HEK293 (cell line): ENCODE data around the gene SP140L.
"Not testable (repeated sequence)": the region's sequence is repeated elsewhere in the genome, so short reads cannot be mapped to it uniquely, and the experiment has no call there.

ENCODE experiments used
- CTCF ChIA-PET: fragments of 350-600 bp; formaldehyde crosslinking; extraction: SDS; loops from one replicate; lab custom pipeline; 2021; ENCODE audit warnings: antibody characterized with exemption; lab: Yijun Ruan, JAX
- POLR2A ChIA-PET: fragments of 300-600 bp; formaldehyde crosslinking; extraction: SDS; loops from one replicate; lab custom pipeline; 2020; ENCODE audit warnings: antibody characterized with exemption, inconsistent platforms; lab: Yijun Ruan, JAX
- H3K27ac ChIP-seq: fragments of 200-500 bp; sonication (Bioruptor generic); 2 replicates; pipeline ENCODE4 v1.5.1; 2014; ENCODE audit warnings: low read depth, low read length, control low read depth, inconsistent platforms; ENCODE audit errors: extremely low read depth
- H3K36me3 ChIP-seq, 2 experiments: fragments of 200-500 bp in 1 of 2; sonication (Bioruptor generic) in 1 of 2; 1 replicate in 1 of 2; 2 replicates in 1 of 2; pipeline ENCODE4 v1.5.1; 2014 to 2017; ENCODE audit warnings: inconsistent platforms in 2 of 2, low read length in 2 of 2; ENCODE audit not compliant: control insufficient read depth in 2 of 2, insufficient read depth in 1 of 2
- H3K4me1 ChIP-seq: fragments of 200-500 bp; sonication (Bioruptor generic); 2 replicates; pipeline ENCODE4 v1.5.1; 2014; ENCODE audit warnings: mild to moderate bottlenecking, low read length, inconsistent platforms; ENCODE audit not compliant: control insufficient read depth, insufficient read depth
- H3K4me3 ChIP-seq: 2 replicates; pipeline ENCODE4 v1.5.1; 2011; ENCODE audit warnings: low read depth, mild to moderate bottlenecking, control low read depth, low read length, moderate library complexity
- H3K9me3 ChIP-seq: fragments of 200-500 bp; sonication (Bioruptor generic); 2 replicates; pipeline ENCODE4 v1.5.1; 2014; ENCODE audit warnings: low read depth, low read length, inconsistent platforms; ENCODE audit not compliant: control insufficient read depth, insufficient read depth
- MEIS1 ChIP-seq: sonication (generic); formaldehyde crosslinking; IDR thresholded peaks from 2 replicates; pipeline ENCODE4 v1.8.1; 2022; ENCODE audit warnings: missing genetic modification reagents, mild to moderate bottlenecking, borderline replicate concordance
- OVOL3 ChIP-seq: fragments of 450-650 bp; formaldehyde crosslinking; IDR thresholded peaks from 2 replicates; pipeline ENCODE4 v1.5.1; 2016; ENCODE audit warnings: missing biosample characterization, missing genetic modification characterization
- WT1 ChIP-seq: fragments of 450-650 bp; formaldehyde crosslinking; IDR thresholded peaks from 2 replicates; pipeline ENCODE4 v1.5.1; 2016; ENCODE audit warnings: missing biosample characterization, missing genetic modification characterization
- ZBTB1 ChIP-seq: fragments of 450-650 bp; formaldehyde crosslinking; IDR thresholded peaks from 2 replicates; pipeline ENCODE4 v1.5.1; 2016; ENCODE audit warnings: missing biosample characterization, missing genetic modification characterization
- ZNF23 ChIP-seq: fragments of 450-650 bp; formaldehyde crosslinking; IDR thresholded peaks from 2 replicates; pipeline ENCODE4 v1.5.1; 2016; ENCODE audit warnings: missing biosample characterization, missing genetic modification characterization, borderline replicate concordance
- ZNF37A ChIP-seq: fragments of 450-650 bp; IDR thresholded peaks from 2 replicates; pipeline ENCODE4 v1.5.1; 2018; ENCODE audit warnings: missing biosample characterization, missing genetic modification characterization
- ZNF404 ChIP-seq: fragments of 450-650 bp; formaldehyde crosslinking; IDR thresholded peaks from 2 replicates; pipeline ENCODE4 v1.5.1; 2017; ENCODE audit warnings: missing biosample characterization, missing genetic modification characterization
- ZNF555 ChIP-seq: fragments of 450-650 bp; formaldehyde crosslinking; conservative IDR thresholded peaks from 2 replicates; pipeline ENCODE4 v1.5.1; 2017; ENCODE audit warnings: missing biosample characterization, mild to moderate bottlenecking, missing genetic modification characterization, inconsistent platforms
- ZNF561 ChIP-seq: fragments of 450-650 bp; IDR thresholded peaks from 2 replicates; pipeline ENCODE4 v1.5.1; 2018; ENCODE audit warnings: missing biosample characterization, missing genetic modification characterization, borderline replicate concordance
- ZNF610 ChIP-seq: fragments of 450-650 bp; formaldehyde crosslinking; IDR thresholded peaks from 2 replicates; pipeline ENCODE4 v1.5.1; 2016; ENCODE audit warnings: missing biosample characterization, missing genetic modification characterization, borderline replicate concordance
- ZNF785 ChIP-seq: fragments of 450-650 bp; formaldehyde crosslinking; IDR thresholded peaks from 2 replicates; pipeline ENCODE4 v1.5.1; 2016; ENCODE audit warnings: missing biosample characterization, missing genetic modification characterization
- TF ChIP-seq, protein P1 (sequence below): fragments of 450-650 bp; formaldehyde crosslinking; IDR thresholded peaks from 2 replicates; pipeline ENCODE4 v1.5.1; 2016; ENCODE audit warnings: missing biosample characterization, missing genetic modification characterization
- TF ChIP-seq, protein P2 (sequence below): fragments of 450-650 bp; formaldehyde crosslinking; IDR thresholded peaks from 2 replicates; pipeline ENCODE4 v1.5.1; 2017; ENCODE audit warnings: missing biosample characterization, missing genetic modification characterization
- TF ChIP-seq, protein P3 (sequence below): fragments of 450-650 bp; formaldehyde crosslinking; IDR thresholded peaks from 2 replicates; pipeline ENCODE4 v1.5.1; 2017; ENCODE audit warnings: missing biosample characterization, missing genetic modification characterization
- TF ChIP-seq, protein P4 (sequence below): fragments of 450-650 bp; formaldehyde crosslinking; IDR thresholded peaks from 2 replicates; pipeline ENCODE4 v1.5.1; 2016; ENCODE audit warnings: missing biosample characterization, missing genetic modification characterization

SP140L gene

DNA sequence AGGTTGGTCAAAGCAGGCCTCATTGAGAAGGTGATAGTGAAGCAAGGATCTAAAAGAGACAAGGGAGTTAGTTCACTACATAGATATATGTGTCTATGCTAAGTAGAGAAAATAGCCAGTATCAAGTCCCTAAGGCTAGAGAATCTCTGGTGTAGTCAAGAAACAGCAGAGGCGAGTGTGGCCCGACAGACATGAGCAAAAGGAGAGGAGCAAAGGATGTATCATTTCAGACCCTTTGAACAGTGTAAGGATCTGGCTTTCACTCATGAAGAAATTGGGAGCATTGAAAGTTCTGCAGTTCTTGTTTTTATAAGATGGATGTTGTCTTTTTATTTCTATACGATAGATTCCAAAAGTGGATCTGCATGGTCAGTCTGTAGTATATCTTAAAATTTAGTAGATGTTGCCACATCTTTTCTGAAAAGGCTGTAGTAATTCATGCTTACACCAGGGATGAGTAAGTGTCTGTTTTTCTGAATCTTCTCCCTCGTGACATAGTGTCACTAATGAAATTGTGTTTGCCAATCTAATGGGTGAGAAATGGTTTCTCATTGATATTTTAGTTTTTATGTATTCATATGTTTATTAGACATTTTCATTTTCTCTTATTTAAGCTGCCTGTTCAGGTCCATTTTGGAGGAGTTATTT, 107.8 kb downstream of the SP140L start:
- Histone ChIP-seq H3K9me3 (no peaks in the 10 kb centered on the region), H3K27ac (no peak overlapping the region), H3K4me3 (no peak overlapping the region), H3K4me1 (no peaks in the 10 kb centered on the region), H3K36me3 (peaks cover 0 to 4% of the 10 kb centered on the region in 2 experiments; a peak in 1 of 3 replicates)
- ChIA-PET CTCF (interaction anchor here (0.5 kb wide), 1 partner anchor 130 kb away, joined by 4 read pairs; no protein-coding TSS in a partner anchor), POLR2A (no interaction called here)
- no peak for TF ChIP-seq ZNF561 (tag by site-specific recombination)
- no peak for TF ChIP-seq MEIS1 (CRISPR knock-in tag)
- no peak for TF ChIP-seq OVOL3 (tag by site-specific recombination)
- TF ChIP-seq, protein P1, sequence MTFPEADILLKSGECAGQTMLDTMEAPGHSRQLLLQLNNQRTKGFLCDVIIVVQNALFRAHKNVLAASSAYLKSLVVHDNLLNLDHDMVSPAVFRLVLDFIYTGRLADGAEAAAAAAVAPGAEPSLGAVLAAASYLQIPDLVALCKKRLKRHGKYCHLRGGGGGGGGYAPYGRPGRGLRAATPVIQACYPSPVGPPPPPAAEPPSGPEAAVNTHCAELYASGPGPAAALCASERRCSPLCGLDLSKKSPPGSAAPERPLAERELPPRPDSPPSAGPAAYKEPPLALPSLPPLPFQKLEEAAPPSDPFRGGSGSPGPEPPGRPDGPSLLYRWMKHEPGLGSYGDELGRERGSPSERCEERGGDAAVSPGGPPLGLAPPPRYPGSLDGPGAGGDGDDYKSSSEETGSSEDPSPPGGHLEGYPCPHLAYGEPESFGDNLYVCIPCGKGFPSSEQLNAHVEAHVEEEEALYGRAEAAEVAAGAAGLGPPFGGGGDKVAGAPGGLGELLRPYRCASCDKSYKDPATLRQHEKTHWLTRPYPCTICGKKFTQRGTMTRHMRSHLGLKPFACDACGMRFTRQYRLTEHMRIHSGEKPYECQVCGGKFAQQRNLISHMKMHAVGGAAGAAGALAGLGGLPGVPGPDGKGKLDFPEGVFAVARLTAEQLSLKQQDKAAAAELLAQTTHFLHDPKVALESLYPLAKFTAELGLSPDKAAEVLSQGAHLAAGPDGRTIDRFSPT (tag by site-specific recombination): no peak
- TF ChIP-seq, protein P2, sequence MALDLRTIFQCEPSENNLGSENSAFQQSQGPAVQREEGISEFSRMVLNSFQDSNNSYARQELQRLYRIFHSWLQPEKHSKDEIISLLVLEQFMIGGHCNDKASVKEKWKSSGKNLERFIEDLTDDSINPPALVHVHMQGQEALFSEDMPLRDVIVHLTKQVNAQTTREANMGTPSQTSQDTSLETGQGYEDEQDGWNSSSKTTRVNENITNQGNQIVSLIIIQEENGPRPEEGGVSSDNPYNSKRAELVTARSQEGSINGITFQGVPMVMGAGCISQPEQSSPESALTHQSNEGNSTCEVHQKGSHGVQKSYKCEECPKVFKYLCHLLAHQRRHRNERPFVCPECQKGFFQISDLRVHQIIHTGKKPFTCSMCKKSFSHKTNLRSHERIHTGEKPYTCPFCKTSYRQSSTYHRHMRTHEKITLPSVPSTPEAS: no peak
- TF ChIP-seq ZNF404: no peak

DNA sequence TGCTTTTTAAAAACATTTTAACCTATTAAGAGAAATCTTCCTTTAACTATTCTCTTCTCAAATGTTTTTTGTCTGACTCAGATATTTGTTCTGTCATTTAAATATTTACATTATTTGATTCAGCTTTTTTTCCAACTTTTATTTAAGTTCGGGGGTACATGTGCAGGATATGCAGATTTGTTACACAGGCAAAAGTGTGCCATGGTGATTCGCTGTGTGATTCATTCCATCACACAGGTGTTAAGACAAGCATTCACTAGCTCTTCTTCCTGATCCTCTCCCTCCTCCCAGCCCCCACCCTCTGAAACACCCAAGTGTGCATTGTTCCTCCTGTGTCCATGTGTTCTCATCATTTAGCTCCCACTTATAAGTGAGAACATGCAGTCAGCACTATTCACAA, 108.4 kb downstream of the SP140L start:
- Histone ChIP-seq H3K4me3 (no peak overlapping the region), H3K4me1 (no peaks in the 10 kb centered on the region), H3K9me3 (no peaks in the 10 kb centered on the region), H3K27ac (no peak overlapping the region), H3K36me3 (no peaks in the 10 kb centered on the region)
- CTCF ChIA-PET: interaction anchor here (0.5 kb wide), 1 partner anchor 131 kb away, joined by 4 read pairs; no protein-coding TSS in a partner anchor
- POLR2A ChIA-PET: no interaction called here
- TF ChIP-seq ZNF785 (tag by site-specific recombination): no peak
- TF ChIP-seq, protein P3, sequence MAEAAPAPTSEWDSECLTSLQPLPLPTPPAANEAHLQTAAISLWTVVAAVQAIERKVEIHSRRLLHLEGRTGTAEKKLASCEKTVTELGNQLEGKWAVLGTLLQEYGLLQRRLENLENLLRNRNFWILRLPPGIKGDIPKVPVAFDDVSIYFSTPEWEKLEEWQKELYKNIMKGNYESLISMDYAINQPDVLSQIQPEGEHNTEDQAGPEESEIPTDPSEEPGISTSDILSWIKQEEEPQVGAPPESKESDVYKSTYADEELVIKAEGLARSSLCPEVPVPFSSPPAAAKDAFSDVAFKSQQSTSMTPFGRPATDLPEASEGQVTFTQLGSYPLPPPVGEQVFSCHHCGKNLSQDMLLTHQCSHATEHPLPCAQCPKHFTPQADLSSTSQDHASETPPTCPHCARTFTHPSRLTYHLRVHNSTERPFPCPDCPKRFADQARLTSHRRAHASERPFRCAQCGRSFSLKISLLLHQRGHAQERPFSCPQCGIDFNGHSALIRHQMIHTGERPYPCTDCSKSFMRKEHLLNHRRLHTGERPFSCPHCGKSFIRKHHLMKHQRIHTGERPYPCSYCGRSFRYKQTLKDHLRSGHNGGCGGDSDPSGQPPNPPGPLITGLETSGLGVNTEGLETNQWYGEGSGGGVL (tag by site-specific recombination): no peak
- TF ChIP-seq ZNF610 (tag by site-specific recombination): no peak
- no peak for TF ChIP-seq ZNF23 (tag by site-specific recombination)
- TF ChIP-seq, protein P4, sequence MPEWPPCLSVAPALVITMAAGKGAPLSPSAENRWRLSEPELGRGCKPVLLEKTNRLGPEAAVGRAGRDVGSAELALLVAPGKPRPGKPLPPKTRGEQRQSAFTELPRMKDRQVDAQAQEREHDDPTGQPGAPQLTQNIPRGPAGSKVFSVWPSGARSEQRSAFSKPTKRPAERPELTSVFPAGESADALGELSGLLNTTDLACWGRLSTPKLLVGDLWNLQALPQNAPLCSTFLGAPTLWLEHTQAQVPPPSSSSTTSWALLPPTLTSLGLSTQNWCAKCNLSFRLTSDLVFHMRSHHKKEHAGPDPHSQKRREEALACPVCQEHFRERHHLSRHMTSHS: no peak
- TF ChIP-seq ZBTB1: no peak
- no peak for TF ChIP-seq WT1
- no peak for TF ChIP-seq ZNF37A (tag by site-specific recombination)
- no peak for TF ChIP-seq ZNF555
- TF ChIP-seq, all 188 proteins: peak for 0

DNA sequence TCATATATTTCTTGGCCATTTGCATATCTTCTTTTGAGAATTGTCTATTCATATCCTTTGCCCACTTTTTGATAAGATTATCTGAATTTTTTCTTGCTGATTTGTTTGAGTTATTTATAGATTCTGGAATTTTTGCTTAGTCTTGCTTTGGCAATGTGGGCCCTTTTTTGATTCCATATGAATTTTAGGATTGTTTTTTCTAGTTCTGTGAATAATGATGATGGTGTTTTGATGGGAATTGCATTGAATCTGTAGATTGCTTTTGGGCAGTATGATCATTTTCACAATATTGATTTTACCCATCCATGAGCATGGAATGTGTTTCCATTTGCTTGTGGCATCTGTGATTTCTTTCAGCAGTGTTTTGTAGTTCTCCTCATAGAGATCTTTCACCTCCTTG, 112.1 kb downstream of the SP140L start:
- H3K4me1 ChIP-seq, H3K27ac ChIP-seq, H3K9me3 ChIP-seq, POLR2A ChIA-PET, H3K4me3 ChIP-seq, H3K36me3 ChIP-seq, CTCF ChIA-PET: not testable (repeated sequence)
